Ovary (tissue), 3 donors: ENCODE data around the gene ISYNA1.

Source experiments
- CTCF ChIP-seq, 3 donors: fragments of 450-650 bp in 2 of 3; fragments of 200-600 bp in 1 of 3; IDR thresholded peaks; one replicate each; pipeline versions ENCODE4 v1.5.1 to v1.8.0; 2016 to 2022; ENCODE audit warnings: antibody characterized with exemption in 3 of 3, mild to moderate bottlenecking in 1 of 3
- POLR2A ChIP-seq: fragments of 450-650 bp; IDR thresholded peaks from one replicate; pipeline ENCODE4 v1.6.1; 2017; ENCODE audit warnings: antibody characterized with exemption, mild to moderate bottlenecking, moderate library complexity
- donor health status: DM: no; HTN: no; CAD: no.

- TF ChIP-seq POLR2A (peak; percentile 85), CTCF (IDR thresholded peaks at IDR 0.05) (no peak)
Observed at GRCh38 chr19:18416778-18417249, 21.1 kb downstream of the ISYNA1 start.
